HG03442 (cell line): Measurements from ENCODE around the gene ADGRA3.

Experiments
- ATAC-seq: cut with Tn5 transposase; IDR thresholded peaks from one replicate; pipeline ENCODE4 v1.9.1; 2021; ENCODE audit warnings: mild to moderate bottlenecking, moderate library complexity; ENCODE audit not compliant: unreplicated experiment

The ADGRA3 gene

DNA sequence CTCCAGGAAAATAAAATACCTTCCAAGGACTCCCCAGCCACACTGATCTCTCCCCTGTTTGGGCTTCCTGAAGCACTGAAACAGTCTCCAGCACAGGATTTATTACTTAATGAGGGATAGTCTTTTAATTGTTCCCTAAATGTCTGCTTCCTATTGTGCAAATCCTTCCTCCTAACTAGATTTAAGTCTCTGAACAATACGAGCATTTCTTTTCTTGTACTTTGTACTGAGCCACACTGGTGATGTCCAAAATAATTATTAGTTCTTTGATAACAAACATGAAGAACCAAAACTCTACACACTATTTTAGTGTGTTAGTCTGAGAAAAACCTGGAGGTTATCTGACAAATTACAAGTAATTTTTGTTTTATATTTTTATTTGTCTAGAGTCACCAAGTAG, 5.1 kb downstream of the ADGRA3 start:
- ATAC-seq: no peak

DNA sequence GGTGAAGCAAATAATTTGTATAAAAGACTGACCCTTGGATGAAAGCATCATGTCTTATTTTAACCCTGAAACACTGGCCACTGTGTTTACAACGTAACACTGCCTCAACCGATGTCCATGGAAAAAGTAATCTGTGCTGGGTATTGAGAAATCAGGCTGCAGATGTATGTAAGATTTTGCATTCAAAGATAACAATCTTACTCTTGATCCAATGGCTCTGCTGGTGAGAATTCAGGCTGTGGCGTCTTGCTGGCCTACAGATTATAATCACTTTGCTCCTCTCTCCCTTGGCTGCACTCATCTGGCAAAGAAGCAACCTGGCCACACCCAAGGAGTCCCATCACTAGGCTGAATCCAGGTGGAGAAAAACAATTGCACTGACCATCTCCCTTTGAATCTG, 7.5 kb downstream of the ADGRA3 start:
- ATAC-seq: no peak

DNA sequence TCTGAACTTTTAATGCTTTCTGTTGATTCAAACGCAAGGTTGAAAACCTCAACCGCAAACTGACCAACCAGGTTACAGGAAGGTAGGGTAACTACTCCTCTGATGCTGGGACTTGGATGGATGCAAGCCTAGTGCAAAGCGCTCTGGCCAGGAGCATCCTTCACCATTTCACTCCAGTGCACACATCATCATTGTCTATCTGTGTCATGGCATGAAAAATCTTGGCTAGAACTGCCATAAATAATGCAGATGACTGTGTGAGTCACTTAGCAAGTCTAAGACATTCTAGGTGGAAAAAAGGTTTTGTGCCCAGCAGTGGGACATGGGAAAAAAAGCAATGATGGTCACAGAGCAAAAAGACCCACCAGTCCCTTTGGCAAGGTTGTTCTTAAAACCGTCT, 10.9 kb downstream of the ADGRA3 start:
- ATAC-seq: no peak

DNA sequence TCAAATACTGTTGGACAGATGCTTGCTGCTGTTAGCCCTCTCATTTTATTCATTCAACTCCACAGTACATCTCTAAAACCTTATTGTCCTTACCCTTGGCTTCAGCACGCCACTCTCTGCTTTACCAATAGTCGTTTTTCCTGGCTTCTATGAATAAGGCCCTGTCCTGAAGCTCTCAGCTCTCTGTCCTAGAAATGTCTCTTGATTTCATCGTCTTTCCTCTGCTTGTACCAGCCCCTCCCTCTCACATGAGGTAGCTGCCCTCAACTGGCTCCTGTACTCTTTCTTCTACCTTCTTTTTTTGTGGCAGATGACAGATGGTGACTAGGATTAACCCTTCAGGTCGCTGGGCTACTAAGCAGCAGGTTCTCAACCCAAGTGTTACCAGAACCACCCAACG, 11.4 kb downstream of the ADGRA3 start:
- no peak for ATAC-seq

DNA sequence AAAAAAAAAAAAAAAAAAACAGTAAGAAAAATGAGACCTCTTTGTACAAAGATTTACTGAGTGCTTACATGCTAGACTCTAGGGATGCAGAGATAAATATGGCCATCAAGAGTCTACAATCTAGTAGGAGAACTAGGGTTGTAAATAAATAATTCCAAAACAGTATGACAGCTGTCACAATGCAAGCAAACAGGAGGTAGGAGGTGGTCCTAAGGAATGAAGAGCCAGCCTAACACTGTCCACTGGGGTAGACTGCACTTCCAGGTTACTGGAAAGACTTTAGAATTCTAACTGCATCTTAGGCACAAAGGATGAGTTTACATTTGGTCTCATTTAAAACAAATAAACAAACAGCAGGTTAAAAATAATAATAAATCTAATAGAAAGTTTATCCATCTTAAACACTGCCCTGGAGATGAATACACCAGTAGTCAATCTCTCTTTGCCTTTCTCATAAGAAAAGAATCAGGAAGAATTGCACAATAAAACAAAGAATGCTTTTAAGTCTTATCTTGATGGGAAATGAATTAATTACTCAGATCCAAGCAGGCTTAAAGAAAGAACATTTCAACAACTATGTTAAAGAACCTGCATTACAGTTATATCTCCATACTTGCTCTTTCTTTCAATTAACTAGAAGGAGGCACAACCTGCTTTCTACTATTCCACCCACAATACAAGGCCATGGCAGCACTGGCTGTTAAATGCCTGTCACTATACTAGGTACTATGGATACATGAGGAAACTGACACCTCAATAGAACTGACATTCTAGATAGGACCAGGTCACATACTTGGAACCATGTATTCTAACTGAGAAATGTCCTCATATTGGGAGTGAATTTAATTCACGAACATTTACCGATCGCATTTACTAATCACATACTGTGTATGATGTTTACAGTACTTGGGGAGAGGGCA, 12.7 kb downstream of the ADGRA3 start:
- ATAC-seq: no peak

DNA sequence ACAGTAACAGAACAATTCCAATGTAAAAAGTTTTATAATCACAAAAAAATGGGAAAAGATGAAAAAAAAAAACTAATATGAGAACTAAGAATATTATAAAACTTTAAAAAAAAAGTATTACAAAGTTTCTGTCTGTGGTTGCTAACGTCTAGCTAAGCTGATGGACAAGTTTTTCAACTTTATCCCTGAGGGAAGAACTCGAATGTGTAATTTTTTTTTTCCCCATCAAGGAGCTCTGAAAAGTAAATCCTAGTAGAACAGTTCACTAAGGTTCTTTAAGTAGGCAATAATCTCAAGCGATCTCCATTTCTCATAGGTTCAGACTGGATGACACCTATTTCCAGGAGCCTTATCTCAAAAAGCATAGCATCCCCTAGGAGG, 14.2 kb downstream of the ADGRA3 start:
- no peak for ATAC-seq

DNA sequence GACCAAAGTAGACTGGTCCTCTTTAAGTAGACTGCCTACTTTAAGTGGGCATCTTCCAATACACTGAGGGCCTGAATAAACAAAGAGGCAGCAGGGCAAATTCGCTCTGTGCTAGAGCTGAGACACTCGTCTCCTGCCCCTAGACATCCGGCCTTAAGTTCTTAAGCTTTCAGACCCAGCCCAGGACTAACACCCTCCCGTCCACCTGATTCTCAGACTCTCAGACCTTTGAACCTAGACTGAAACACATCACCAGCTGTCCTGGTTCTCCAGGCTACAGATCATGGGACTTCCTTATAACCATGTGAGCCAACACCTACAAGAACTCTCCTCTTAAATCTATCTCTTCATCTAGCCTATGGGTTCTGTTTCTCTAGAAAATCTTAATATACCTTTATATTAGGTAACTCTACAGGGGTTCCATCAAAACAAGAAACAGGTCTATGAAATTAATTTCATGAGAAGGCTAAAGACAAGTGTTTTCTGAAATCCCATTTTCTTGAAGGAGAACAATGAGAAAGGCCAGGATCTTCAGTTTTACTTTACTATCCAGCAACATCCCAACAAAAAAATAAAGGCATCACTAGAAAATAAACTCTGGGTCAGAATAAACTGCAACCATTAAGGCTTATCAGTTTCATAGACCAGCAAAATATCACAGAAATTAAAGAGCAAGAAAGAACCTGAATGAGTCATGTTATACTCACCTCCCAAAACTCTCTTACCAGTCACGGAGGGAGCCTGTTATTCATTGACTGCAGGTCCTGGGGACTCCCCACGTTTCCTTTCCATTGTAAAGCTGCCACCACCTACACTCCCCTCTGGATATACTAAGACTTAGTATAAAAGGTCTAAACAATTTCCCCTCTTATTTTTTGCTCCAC, 14.8 kb downstream of the ADGRA3 start:
- peak; percentile 75 for ATAC-seq

DNA sequence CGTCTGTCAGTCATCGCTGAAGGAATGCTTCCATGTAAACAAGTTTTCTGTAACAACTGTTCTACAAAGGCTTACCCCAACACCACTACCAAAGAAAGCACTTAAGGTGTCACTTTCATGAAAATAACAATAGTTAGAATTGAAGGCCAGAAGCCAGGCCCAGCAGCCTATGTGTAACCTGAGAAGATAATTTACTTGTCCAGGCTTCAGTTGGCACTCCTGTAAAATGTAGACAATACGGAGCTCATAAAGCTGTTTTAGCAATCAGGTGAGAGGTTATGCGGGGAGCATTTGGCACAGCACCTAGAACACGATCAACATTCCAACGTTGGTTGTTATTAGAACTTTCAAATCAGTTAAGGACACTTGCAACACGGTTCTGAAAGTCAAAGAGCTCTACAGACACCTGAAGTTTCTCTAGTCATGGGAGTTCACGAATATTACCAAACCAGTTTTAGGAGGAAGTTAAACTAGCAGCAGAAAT, 15.7 kb downstream of the ADGRA3 start:
- no peak for ATAC-seq

DNA sequence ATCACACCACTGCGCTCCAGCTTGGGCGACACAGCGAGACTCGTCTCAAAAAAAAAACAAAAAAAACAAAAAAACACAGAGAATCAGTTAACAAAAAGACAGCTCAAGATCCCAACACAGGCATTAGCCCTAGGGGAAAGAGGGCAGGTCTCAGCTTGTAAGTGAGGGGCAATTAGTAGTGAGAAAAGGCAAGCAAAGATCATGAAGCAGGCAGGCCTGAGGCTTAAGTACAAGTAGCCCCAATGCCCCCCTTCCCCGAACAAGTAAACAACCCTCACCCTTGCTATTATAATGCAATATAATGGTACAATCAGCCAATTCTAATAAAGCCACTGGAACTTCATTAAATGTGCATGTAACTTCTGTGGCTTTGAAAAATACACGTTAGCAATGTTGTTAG, 17.0 kb downstream of the ADGRA3 start:
- no peak for ATAC-seq

DNA sequence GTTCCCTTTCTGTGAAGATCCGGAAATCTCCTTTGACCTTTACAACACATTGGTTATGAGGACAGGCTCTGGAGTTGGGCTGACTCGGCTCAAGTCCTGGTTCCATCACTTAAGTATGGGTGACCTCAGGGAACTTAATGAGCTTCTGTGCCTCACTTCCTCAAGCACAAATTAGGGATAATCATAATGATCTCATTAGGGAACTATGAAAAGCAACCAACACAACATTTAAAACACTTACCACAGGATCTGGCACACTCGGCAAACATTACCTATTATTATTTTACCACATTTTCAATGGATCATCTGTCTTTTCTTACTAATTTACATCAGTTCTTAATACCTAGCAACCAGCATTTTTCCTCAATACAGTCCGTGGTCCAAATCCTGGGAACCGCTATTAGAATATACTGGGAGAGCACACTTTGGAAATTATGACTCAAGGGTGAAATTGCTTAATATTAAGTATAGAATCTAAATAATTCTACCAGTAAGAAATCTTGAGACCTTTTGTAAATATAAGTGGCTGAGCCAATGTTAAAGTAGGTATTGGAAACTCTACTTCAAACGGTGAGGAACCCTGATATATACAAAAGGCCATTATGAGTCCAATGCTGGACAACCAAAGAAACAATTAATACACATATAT, 19.6 kb downstream of the ADGRA3 start:
- ATAC-seq: no peak

DNA sequence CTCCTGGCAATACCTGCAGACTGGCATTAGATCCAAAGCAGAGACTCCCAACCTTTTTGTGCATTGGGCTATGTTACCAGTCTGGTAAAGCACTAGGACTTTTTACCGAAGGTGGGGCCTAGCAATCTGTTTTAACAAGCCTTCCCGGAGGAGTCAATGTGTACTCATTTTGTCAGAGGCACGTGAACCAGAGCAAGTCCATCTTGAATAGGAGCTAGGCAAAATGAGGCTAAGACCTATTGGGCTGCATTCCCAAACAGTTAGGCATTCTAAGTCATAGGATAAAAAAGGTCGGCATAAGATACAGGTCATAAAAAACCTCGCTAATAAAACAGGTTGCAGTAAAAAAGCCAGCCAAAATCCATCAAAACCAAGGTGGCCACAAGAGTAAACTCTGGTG, 22.3 kb downstream of the ADGRA3 start:
- no peak for ATAC-seq

DNA sequence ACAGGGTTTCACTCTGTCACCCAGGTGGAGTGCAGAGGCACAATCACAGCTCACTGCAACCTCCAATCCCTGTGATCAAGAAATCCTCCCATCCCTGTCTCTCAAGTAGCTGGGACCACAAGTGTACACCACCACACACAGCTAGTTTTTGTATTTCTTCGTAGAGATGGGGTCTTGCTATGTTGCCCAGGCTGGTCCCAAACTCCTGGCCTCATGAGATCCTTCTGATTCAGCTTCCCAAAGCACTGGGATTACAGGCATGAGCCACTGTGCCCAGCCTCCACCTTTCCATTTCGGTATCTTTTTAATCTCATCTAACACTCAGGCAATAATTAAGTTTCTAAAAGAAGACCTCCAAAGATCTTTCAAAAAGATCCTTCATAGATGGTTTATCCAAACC, 22.9 kb downstream of the ADGRA3 start:
- ATAC-seq: no peak

DNA sequence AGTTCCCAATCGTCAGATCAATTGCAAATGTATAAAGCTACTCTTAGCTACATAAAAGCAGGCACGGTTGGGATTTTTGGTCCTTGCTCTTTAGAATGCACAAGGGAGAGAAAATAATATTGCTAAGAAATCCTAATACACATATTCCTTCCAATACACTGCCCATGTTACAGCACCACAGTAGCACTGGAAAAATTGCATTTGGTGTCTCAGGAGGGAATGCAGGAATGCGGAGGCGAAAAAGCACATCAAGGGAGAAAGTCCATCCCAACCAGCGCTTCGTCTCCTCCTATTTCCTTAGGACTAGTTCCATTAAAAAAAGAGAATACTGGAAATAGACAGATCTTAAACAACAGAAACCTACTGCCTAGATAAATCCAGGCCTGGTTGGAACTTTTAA, 23.9 kb downstream of the ADGRA3 start:
- no peak for ATAC-seq

DNA sequence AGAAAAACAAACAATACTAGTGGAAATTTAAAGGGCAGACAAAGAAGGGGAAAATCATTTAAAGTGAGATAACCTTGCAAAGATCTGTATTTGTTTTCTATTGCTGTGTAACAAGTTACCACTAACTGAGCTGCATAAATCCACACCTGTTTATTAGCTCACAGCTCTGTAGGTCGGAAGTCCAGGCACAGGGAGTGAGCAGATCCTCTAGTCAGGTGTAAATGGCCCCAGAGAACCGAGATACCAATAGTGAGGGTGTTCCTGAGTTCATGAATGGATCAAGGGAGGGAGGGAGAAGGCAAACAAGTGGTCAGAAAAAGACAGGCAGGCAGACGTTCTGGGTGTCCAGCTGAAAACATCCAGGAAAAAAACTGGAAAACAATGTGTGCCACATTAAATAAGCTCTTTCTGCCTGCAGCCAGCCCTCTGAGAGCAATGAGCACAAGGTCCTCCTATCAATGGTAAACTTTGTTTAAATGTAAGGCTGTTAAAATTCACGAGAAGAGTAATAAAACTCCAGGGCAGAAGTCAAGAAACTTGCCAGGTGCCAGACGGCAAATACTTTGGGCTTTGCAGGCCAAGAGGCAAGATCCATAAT, 25.0 kb downstream of the ADGRA3 start:
- no peak for ATAC-seq

DNA sequence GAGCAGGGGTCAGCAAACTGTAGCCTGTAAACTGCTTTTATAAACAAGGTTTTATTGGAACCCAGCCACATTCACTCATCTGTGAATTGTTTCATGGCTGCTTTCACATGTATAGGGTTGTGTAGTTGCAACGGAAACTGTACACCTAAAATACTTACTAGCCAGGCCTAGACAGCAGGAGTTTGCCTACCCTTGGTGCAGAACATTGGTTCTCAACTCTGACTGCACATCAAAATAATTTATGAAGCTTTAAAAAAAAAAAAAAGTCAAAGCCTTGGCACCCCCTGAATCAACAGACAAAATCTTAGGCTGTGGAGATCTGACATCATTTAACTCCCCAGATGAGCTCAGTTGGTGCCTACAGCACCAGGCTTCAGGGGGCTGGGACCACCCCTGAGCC, 27.8 kb downstream of the ADGRA3 start:
- ATAC-seq: no peak

DNA sequence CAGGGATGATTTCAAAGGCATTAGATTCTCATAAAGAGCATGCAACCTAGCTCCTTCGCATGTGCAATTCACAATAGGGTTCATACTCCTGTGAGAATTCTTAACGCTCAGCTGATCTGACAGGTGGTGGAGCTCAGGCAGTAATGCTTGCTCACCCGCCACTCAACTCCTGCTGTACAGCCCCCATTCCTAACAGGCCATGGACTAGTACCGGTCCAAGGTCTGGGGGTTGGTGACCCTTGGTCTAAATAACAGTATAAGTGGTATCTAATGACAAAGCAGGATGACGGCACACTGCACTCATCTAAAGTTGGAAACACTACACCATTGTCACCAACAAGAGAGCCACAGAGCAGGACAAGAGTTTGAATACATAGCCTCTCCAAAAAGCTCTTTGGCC, 28.5 kb downstream of the ADGRA3 start:
- no peak for ATAC-seq

DNA sequence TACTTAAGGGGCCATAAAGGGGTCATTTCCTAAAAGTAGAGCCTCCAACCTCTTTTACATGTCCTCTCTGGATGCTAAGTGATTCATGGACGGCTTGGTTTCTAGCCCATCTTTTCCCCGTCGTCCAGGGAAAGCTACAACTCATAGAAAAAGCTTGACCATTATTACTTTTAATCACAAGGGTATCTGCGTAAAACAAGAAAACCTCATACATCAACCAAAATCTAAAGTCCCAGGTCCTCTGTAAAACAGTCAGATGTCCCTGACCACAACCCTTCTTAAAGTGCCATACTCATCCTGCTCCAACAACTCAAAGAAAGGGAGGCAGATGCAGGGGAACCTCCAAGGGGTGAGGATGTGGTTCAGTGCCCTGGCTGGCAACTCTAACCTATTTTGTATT, 29.6 kb downstream of the ADGRA3 start:
- ATAC-seq: no peak

DNA sequence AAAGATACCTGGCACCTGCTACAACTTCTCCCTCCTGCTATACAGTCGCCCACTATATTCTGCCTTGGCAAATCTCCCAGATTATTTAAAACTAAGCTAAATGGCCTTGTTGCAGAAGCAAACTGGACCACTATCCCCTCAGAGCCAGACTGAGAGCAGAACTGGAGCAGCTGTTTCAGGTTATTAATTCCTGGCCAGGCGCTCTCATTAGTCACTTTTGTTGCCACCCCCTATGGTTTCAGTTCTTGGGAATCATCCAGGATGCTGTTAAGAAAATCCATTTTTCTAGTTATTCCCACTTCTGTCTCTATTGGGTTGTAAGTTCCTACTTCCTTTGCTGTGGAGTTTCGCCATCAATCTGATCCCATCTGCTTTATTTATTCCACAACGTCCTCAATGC, 30.1 kb downstream of the ADGRA3 start:
- ATAC-seq: no peak

DNA sequence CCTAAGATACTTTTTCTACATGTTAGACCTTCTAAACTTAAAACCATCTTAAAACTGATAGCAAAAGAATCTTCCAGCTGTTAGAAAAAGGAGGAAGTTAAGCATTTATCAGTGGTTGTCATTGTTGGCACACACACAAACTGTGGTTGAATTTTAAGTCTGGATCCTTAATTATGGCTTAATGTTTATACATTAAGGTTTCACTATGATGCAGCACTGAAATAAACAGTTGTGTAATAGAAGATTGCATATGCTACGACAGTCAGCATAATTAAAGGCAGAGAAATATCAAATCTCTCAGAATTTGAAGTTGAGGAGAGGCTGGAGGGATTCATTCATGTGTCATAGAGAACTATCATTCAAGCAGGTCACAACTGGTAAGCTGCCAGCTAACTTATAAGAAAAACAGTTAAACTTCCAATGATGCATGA, 32.3 kb downstream of the ADGRA3 start:
- no peak for ATAC-seq

DNA sequence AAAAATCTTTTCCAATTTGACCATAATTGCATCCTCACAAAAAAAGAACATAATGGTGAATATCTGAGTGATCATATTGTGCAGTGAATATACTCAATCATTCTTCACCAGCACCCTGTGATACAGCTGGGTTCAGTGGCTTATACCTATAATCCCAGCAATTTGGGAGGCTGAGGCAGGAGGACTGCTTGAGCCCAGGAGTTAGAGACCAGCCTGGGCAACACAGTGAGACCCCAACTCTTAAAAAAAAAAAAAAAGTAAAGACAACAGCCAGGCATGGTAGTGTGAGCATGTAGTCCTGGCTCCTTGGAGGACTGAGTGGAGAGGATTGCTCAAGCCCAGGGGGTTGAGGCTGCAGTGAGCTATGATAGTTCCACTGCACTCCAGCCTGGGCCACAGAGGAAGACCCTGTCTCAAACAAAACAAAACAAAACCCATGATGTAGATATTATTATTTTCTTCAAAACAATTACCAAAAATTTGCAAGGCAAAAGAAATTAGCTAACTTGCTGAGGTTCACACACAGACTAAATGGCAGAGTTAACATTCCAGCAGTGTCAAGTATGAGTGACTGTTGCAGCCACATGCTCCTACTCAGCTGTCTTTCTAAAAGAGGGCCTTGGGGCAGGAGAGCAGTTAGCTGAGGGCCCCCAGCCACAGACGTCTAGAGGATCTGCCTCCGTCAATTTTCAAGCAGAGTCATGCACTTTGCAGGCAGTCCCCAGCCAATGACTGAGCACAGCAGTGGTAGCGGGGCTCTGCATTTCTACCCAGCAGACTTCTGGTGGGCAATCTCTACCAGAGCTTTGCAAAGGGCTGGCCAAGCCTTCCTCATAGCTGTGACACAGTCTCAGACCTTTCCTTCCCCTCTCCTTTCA, 33.4 kb downstream of the ADGRA3 start:
- no peak for ATAC-seq
